GM10266 (cell line): ENCODE results near the gene ALDH7A1.

ENCODE experiments used
- DNase-seq: peaks from one replicate; pipeline ENCODE4 v3.0.0; 2012; ENCODE audit errors: extremely low spot score
- TF ChIP-seq, protein P1 (sequence below): IDR thresholded peaks from 2 replicates; pipeline ENCODE4 v1.5.1; 2012; ENCODE audit warnings: mild to moderate bottlenecking, low read depth; ENCODE audit not compliant: control insufficient read depth, insufficient read depth; ENCODE audit errors: missing control alignments

ALDH7A1 gene

DNA sequence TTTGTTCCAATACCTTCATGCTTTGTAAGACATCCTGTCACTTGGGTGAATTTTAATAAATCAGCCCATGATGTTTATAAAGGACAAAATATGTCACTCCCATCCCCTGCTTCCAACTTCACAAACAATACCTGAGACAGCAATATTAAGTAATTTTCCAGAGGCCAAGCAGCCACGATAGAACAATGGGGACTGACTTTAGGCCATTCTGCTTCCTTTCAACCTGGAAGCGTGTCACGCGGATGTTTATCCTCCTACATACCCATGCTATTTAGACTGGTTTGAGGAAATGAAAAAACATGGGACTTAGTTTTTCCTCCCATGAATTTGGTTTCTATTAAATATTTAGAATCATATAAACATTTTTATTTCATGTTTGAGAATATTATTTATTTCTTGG lies 88.9 kb downstream of the ALDH7A1 start:
- TF ChIP-seq, protein P1, sequence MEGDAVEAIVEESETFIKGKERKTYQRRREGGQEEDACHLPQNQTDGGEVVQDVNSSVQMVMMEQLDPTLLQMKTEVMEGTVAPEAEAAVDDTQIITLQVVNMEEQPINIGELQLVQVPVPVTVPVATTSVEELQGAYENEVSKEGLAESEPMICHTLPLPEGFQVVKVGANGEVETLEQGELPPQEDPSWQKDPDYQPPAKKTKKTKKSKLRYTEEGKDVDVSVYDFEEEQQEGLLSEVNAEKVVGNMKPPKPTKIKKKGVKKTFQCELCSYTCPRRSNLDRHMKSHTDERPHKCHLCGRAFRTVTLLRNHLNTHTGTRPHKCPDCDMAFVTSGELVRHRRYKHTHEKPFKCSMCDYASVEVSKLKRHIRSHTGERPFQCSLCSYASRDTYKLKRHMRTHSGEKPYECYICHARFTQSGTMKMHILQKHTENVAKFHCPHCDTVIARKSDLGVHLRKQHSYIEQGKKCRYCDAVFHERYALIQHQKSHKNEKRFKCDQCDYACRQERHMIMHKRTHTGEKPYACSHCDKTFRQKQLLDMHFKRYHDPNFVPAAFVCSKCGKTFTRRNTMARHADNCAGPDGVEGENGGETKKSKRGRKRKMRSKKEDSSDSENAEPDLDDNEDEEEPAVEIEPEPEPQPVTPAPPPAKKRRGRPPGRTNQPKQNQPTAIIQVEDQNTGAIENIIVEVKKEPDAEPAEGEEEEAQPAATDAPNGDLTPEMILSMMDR, result no peak
- DNase-seq, result no peak

DNA sequence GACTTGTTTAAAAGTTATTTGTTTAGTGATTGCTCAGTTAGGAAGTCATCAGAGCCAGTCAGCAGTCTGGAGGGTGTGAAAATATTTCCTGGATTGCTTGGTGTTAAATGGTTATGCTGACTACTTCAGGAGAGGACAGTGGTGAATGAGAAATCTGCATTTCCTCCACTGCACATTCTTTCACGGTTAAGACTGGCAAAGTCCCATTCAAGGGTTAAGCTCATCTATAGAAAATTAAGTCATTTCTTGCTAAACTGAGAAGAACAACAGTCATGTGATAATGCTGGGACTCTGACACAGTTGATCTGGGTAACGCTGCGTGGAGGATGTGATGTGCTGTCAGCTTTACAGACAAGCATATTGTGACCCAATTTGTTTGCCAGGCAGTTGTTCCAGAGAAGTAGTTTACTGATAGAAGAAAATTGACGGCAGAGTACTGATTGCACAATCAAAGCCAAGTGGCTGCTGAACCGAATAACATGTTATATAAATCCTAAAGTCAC lies 91.4 kb downstream of the ALDH7A1 start:
- TF ChIP-seq, protein P1, result no peak
- DNase-seq, result no peak

DNA sequence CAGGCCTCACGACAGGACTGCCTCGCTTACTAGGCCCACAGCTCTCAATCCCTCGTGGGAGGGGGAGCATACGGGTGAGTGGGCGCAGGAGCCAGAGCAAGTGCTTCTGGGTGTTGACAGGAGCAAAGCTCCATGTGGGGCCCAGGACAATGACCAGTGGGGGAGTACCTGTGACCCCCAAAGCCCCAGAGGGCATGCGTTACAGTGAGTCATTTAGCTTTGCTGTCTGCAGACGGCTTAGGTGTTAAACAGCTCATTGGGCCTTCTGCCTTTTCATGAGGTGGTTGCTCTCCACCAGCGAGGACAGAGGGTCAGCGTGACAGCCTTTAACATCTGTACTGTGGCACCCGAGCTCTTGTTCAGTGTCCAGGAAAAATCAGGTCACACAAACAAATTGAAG lies 93.6 kb downstream of the ALDH7A1 start:
- TF ChIP-seq, protein P1, result no peak
- DNase-seq, result no peak

DNA sequence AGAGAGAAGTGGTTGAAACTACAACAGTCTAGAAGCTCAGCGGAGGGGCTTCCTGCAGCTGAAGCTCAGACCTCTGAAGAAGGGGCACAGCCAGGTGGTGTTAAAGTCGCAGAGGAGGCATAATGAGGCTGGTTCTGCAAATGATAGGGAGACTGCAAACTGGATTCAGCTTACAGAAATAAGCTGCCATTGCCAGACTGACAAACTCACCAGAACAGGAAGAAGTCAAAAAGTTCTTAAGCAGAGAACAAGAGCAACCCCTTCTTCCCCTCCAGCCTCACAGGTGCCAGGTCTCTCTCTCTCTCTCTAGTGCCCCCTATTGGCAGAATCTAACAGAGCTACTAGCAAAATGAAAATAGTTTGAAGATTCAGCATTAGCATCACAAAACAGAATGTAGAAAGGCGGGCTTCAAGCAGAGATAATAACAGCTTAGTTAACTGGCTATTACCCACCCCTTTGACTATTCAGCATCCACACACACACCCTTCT lies 95.1 kb downstream of the ALDH7A1 start:
- peak; percentile 27 for DNase-seq
- TF ChIP-seq, protein P1, result peak; percentile 67

DNA sequence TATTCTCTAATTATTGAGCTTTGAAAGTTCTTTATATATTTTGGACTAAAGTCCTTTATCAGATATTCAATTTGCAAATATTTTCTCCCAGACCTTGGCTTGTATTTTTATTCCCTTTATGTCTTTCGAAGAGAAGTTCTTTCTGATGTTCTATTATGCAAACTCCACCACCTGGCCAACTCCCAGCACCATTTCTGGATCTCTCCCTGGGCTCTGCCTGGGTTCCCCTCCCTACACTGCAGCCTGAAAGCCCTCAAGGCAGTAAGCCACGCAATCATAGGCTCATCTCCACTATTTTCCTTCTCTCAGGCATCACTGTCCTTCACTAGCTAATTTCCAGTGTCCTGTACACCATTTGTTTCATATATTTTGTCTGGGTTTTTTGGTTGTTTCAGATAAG lies 95.7 kb downstream of the ALDH7A1 start:
- TF ChIP-seq, protein P1, result no peak
- DNase-seq, result no peak

DNA sequence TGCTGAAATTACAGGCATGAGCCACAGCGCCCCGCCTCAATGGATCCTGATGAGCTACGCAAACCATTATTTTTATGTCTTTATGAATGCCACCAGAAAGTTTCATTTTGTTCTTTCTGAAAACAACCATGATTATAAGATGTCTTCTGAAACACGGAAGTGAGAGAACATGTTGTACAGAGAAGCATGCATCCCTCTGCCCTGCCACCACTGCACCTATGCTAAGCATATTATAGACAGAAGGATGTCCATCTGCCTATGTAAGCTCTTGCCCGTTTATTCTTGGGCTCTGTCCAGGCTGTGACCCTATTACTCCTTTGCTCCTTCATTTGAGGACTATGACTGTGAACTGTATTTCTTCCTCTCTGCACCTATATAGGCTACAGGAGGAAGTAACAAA lies 97.5 kb downstream of the ALDH7A1 start:
- TF ChIP-seq, protein P1, result no peak
- no peak for DNase-seq

DNA sequence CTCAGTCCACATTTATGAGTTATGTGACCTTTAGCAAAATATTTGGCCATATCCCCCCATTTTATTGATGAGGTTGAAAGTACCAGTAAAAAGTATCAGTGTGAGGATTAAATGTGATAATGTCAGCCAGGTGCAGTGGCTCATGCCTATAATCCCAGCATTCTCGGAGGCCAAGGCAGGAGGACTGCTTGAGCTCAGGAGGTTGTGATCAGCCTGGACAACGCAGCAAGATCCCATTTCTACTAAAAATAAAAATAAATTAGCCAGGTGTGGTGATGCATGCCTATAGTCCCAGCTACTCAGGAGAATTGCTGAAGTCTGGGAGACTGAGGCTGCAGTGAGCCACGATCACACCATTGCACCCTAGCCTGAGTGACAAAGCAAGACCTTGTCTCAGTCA lies 100.6 kb downstream of the ALDH7A1 start:
- DNase-seq, result no peak
- TF ChIP-seq, protein P1, result no peak
